ENCODE measurements around the gene HAGH. TPM values are rescaled to one million over a fixed set of nuclear protein-coding genes. Genes with fewer than 3 reads are reported as not detected.

HAGH gene
- total RNA-seq, 1 donor from 2014 or later = 38.3 TPM

DNA sequence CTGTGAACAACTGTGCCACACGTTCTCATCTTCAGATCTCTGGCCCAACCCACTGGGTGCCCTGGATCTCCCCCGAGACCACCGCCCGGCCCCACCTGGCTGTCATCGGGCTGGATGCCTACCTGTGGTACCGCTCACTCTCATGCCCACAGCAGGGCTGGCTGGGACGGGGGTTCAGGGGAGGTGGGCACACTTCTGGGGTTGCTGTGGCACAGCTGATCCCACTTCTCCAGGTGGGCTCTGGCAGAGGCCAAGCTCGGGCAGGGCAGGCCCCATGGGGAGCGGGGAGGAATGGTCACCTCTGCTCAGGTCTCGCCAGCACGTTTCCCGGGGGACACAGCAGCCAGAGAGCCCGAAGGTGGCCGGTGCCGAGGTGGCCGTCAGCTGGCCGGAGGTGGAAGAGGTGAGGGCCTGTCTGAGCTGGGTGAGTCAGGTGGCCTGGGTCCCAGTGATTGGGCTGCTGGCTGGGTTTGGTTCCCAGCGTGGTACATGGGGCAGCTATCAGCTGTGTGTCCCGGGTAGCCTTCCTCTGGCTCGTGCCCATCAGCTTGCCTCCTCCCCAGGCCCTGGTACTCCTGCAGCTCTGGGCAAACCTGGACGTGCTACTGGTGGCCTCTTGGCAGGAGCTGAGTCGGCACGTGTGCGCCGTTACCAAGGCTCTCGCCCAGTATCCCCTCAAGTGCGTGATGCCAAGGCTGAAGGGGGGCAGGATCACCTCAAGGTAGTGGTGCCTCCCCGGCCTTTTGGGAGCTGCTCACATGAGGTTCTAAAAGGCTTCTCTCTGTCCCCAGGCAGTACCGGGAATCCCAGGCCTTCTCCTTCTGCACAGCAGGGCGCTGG, 51.4 kb downstream of the HAGH start:
- no peaks in the 10 kb centered on the region for H3K9me3 ChIP-seq (ENCODE audit: low read depth)

DNA sequence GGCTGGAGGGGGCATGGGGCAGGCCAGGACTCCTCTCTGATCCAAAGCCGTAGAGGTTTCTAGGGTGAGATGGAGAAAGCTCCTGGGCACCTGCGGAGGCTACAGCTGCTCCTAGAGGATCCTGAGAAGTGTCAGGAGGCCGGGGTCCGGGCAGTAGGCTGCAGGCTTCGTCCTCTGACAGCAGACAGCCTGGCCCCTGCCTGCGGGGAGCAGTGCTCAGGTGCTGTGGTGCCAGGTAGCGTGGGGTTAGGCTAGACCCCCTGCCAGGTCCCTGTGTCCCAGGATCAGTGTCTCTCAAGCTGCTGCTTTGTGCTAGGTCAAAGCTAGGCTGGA, 52.2 kb downstream of the HAGH start:
- no peak overlapping the region for H3K27ac ChIP-seq
- peak overlapping the region; percentile 97 for H3K4me3 Mint-ChIP-seq
- peak overlapping the region; percentile 83 for H3K4me3 ChIP-seq
- H3K4me1 Mint-ChIP-seq = peaks cover 10% of the 10 kb centered on the region
- H3F3A ChIP-seq (ENCODE audit: low read depth) = peaks cover 7% of the 10 kb centered on the region
- H2AFZ ChIP-seq (replicated peaks) = no peak overlapping the region
- H3K4me1 ChIP-seq = peaks cover 5% of the 10 kb centered on the region
- TF ChIP-seq EZH2phosphoT487 (IDR thresholded peaks at IDR 0.05) (no peak), EZH2 (IDR thresholded peaks at IDR 0.05) (no peak)
- TF ChIP-seq, protein P1, sequence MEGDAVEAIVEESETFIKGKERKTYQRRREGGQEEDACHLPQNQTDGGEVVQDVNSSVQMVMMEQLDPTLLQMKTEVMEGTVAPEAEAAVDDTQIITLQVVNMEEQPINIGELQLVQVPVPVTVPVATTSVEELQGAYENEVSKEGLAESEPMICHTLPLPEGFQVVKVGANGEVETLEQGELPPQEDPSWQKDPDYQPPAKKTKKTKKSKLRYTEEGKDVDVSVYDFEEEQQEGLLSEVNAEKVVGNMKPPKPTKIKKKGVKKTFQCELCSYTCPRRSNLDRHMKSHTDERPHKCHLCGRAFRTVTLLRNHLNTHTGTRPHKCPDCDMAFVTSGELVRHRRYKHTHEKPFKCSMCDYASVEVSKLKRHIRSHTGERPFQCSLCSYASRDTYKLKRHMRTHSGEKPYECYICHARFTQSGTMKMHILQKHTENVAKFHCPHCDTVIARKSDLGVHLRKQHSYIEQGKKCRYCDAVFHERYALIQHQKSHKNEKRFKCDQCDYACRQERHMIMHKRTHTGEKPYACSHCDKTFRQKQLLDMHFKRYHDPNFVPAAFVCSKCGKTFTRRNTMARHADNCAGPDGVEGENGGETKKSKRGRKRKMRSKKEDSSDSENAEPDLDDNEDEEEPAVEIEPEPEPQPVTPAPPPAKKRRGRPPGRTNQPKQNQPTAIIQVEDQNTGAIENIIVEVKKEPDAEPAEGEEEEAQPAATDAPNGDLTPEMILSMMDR (IDR thresholded peaks at IDR 0.05) = no peak
- peaks cover 42% of the 10 kb centered on the region for H4K20me1 ChIP-seq (ENCODE audit: low read depth)
- H3K27ac Mint-ChIP-seq = no peak overlapping the region
- no peaks in the 10 kb centered on the region for H3K9me3 ChIP-seq (ENCODE audit: low read depth)
- H3K27me3 Mint-ChIP-seq (ENCODE audit: insufficient read depth, low read depth) = peaks cover 3% of the 10 kb centered on the region
- peaks cover 3% of the 10 kb centered on the region for H3K36me3 Mint-ChIP-seq
- H3K9ac ChIP-seq = no peak overlapping the region
- no peaks in the 10 kb centered on the region for H3K9me3 Mint-ChIP-seq
- no peaks in the 10 kb centered on the region for H3K27me3 ChIP-seq
- H3K36me3 ChIP-seq = no peaks in the 10 kb centered on the region
- peaks cover 25% of the 10 kb centered on the region for H3K79me2 ChIP-seq (ENCODE audit: low read depth)
- no peak for DNase-seq (ENCODE audit: low spot score)
- H3K4me2 ChIP-seq = peak overlapping the region; percentile 95

More for the DNA sequence above, 51.4 kb downstream of the HAGH start:
- Histone ChIP-seq H3K9ac (no peak overlapping the region), H3K4me2 (no peak overlapping the region), H3K36me3 (no peaks in the 10 kb centered on the region), H4K20me1 (ENCODE audit: low read depth) (peaks cover 38% of the 10 kb centered on the region), H3K4me1 (peaks cover 5% of the 10 kb centered on the region), H3K79me2 (ENCODE audit: low read depth) (peaks cover 25% of the 10 kb centered on the region), H3K4me3 (no peak overlapping the region), H3K27ac (no peak overlapping the region), H3F3A (ENCODE audit: low read depth) (peaks cover 3% of the 10 kb centered on the region), H2AFZ (replicated peaks) (no peak overlapping the region), H3K27me3 (no peaks in the 10 kb centered on the region)
- no peak for DNase-seq (ENCODE audit: low spot score)
- Mint-ChIP-seq H3K36me3 (peaks cover 3% of the 10 kb centered on the region), H3K4me1 (peaks cover 10% of the 10 kb centered on the region), H3K27ac (no peak overlapping the region), H3K27me3 (ENCODE audit: insufficient read depth, low read depth) (peaks cover 5% of the 10 kb centered on the region), H3K4me3 (peak overlapping the region; percentile 58), H3K9me3 (no peaks in the 10 kb centered on the region)
- no peak for TF ChIP-seq EZH2phosphoT487 (IDR thresholded peaks at IDR 0.05)

DNA sequence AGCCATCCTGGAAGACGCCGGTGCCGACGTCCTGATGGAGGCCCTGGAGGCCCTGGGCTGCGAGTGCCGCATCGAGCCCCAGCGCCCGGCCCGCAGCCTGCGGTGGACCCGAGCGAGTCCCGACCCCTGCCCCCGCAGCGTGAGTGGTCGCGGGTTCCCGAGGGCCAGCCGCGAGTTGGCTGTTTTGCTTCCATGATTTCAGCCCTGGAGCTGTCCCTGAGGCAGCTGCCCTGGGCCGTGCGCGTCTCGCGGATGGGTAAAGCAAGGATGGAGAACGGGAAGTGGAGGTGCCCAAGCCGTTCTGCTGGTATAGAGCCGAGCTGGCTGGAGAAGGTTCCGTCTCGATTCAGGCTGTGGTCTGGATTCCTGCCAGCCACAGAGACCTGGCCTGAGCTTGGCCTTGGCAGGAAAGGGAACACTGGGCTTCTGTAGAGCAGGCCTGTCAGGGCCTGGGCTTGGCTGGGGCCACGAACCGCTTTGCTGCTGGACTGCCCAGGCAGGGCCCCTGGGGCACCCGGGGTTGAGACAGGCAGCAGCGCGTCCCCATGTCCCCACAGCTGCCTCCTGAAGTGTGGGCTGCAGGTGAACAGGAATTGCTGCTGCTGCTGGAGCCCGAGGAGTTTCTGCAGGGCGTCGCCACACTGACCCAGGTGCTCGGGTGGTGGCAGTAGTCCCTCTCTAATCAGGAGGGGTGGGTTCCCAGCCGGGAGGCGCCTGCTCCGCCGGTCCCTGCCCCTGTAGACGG, 52.8 kb downstream of the HAGH start:
- Histone ChIP-seq H3K9me3 (ENCODE audit: low read depth) (no peaks in the 10 kb centered on the region), H3K79me2 (ENCODE audit: low read depth) (peaks cover 25% of the 10 kb centered on the region), H4K20me1 (ENCODE audit: low read depth) (peaks cover 41% of the 10 kb centered on the region), H2AFZ (replicated peaks) (peak overlapping the region; percentile 80), H3K4me2 (peak overlapping the region; percentile 95), H3K4me1 (peaks cover 5% of the 10 kb centered on the region), H3K4me3 (peak overlapping the region; percentile 83), H3K27me3 (no peaks in the 10 kb centered on the region), H3K36me3 (no peaks in the 10 kb centered on the region), H3F3A (ENCODE audit: low read depth) (peaks cover 7% of the 10 kb centered on the region), H3K9ac (peak overlapping the region; percentile 47), H3K27ac (no peak overlapping the region)
- Mint-ChIP-seq H3K4me1 (peaks cover 10% of the 10 kb centered on the region), H3K27ac (no peak overlapping the region), H3K4me3 (peak overlapping the region; percentile 97), H3K9me3 (no peaks in the 10 kb centered on the region), H3K27me3 (ENCODE audit: insufficient read depth, low read depth) (peaks cover 3% of the 10 kb centered on the region), H3K36me3 (peaks cover 3% of the 10 kb centered on the region)
- no peak for DNase-seq (ENCODE audit: low spot score)
- TF ChIP-seq, protein P1 (IDR thresholded peaks at IDR 0.05) = no peak
- TF ChIP-seq EZH2 (IDR thresholded peaks at IDR 0.05) (no peak), EZH2phosphoT487 (IDR thresholded peaks at IDR 0.05) (no peak)
